D721Med (cell line): ENCODE data around the gene SAPCD1.

Source experiments
- DNase-seq: peaks from one replicate; pipeline ENCODE4 v3.0.0; 2011; ENCODE audit warnings: low spot score; ENCODE audit not compliant: insufficient read length
- FAIRE-seq: peaks from 2 replicates; lab custom pipeline; 2011; peaks lifted over from hg19 to GRCh38; lab: Jason Lieb, UNC
- TF ChIP-seq, protein P1 (sequence below): IDR thresholded peaks from 2 replicates; pipeline ENCODE4 v1.5.1; 2012; ENCODE audit warnings: mild to moderate bottlenecking, control low read depth; ENCODE audit not compliant: insufficient read depth; ENCODE audit errors: missing control alignments

SAPCD1 gene

DNA sequence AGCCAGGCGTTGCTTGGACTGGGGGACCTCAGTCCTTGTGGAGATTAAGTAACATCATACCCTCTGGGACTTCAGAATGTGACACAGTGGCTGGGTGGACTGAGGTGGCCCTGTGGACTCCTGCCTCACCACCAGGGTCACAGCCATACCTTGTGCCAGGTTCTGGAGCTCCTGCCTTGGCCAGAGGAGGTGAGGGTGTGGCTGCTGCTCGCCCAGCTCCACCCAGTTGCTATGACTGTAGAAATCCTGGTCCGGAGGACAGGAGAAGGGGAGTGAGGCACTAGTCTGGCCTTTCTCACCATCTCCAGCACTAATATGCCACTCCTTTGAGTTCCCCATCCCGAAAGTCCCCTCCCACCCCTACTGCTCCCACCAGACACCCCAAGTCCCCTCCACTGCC lies 12.7 kb downstream of the SAPCD1 start:
- no peak for FAIRE-seq
- TF ChIP-seq, protein P1, sequence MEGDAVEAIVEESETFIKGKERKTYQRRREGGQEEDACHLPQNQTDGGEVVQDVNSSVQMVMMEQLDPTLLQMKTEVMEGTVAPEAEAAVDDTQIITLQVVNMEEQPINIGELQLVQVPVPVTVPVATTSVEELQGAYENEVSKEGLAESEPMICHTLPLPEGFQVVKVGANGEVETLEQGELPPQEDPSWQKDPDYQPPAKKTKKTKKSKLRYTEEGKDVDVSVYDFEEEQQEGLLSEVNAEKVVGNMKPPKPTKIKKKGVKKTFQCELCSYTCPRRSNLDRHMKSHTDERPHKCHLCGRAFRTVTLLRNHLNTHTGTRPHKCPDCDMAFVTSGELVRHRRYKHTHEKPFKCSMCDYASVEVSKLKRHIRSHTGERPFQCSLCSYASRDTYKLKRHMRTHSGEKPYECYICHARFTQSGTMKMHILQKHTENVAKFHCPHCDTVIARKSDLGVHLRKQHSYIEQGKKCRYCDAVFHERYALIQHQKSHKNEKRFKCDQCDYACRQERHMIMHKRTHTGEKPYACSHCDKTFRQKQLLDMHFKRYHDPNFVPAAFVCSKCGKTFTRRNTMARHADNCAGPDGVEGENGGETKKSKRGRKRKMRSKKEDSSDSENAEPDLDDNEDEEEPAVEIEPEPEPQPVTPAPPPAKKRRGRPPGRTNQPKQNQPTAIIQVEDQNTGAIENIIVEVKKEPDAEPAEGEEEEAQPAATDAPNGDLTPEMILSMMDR = no peak
- DNase-seq = no peak

DNA sequence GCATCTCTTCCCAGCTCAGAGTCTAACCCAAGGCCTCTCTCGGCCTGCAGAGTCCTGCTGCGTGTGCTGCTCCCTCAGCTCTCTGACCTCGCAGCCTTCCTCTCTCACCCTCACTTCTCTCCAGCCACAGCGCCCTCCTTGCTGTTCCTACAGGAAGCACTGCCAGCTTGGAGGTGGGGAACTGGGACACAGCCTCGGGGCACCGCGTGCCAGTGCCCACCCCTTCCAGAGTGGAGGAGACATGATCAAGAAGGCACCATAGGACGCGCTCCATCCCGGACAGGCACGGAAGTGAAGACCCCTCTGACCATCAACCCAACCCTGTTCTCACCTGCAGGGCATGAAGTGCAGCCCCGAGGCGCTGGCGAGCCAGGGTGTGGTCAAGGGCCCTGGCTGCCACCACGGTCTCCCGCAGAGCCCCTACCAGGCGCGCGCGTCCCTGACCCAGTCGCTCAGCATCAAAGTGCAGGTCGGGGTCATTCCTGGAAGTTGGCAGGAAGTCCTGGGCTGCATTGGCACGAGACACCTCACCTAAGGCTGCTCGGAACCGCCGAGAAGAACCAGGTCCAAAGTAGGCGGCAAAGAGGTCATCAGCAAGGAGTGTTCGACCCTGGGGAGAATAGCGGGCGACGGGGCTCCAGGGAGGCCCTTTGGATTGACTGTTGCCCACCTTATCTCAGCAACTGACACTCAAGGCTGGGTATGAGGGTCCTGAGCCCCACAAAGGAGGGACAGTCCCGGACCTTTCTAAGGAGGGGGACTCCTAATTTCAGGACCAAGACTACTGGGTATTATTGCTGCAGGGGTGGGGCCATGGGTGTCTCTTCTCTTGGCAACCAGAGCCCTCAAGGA lies 13.4 kb downstream of the SAPCD1 start:
- FAIRE-seq (no peak), DNase-seq (no peak)
- TF ChIP-seq, protein P1 = no peak

DNA sequence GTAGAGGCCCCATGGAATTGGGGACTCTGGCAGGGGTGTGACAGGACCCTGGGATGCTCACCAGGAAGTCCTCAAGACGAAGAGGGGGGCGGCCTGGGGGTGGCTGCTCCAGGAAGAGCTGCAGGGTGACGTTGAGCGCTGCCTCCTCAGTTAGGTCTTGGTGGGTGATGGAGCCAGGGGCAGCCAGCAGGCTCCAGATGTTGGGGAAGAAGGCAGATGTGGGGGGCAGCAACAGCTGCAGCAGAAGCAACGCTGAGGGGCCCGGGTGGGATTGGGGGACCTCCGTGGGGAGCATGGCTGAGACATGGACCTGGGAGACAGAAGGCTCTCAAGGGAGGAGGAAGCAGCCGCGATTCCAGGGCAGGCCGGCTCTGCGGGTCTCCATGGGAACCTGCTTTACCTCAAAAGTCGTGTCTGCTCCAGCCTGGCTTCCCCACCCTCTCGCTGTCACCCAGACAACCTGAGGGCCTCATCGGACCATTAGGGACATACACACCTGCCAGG lies 14.1 kb downstream of the SAPCD1 start:
- DNase-seq = no peak
- TF ChIP-seq, protein P1 = no peak
- no peak for FAIRE-seq

DNA sequence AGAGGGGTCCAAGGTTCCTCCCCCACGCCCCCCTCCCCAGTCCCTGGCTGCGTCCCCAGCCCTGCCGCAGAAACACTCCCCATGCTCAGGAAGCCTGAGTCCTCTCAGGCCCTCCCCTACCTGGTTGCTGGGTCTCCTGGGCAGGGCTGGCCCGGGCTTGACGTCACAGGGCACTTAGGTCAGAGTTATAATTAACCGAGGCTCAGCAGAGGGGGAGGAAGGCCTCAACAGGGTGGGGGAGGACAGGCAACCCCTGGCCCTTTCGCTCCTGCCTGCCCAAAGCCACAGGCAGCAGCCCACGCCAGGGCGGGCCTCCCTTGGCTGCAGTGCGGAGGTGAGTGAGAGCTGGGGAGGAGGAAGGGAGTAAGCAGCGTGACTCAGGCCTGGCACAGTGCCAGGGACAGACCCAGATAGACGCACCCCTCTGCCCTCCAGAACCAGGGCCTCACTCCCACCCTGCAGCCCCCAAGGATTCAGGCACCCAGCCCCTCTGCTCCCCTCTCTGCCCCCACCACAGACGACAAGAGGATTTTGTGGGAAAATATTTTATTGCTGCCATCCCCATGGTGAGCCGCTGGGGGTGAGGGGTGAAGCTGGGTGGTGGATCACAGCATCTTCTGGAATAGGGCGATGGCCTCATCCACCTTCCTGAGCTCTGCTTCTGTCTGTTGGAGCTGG lies 14.7 kb downstream of the SAPCD1 start, which contains the start of gene VWA7:
Gene VWA7, minus strand, starts transcription at position 340 of the 678 bp plus-strand sequence. CDS start 549 bp downstream, outside the sequence.
- FAIRE-seq (no peak), DNase-seq (no peak)

DNA sequence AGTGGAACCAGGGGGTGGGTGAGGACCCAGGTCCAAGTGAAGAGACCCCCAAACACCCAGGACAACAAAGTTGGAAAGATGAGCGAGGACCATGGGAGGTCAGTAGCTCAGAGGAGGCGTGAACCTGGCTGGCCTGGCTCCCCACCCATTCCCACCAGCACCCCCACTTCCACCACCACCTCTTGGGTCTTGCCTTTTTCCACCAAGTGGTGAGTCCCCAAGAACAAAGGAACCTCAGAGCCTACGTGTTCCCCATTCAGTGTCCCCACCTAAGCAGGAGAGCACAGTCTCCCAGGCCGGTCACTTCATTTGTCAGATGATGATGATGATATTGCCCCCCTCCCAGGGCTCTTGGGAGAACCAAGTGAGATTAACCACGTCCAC lies 15.2 kb downstream of the SAPCD1 start:
- DNase-seq (no peak), FAIRE-seq (no peak)
- TF ChIP-seq, protein P1 = no peak

More for the DNA sequence above, 14.7 kb downstream of the SAPCD1 start, which contains the start of gene VWA7:
- TF ChIP-seq, protein P1 = no peak

DNA sequence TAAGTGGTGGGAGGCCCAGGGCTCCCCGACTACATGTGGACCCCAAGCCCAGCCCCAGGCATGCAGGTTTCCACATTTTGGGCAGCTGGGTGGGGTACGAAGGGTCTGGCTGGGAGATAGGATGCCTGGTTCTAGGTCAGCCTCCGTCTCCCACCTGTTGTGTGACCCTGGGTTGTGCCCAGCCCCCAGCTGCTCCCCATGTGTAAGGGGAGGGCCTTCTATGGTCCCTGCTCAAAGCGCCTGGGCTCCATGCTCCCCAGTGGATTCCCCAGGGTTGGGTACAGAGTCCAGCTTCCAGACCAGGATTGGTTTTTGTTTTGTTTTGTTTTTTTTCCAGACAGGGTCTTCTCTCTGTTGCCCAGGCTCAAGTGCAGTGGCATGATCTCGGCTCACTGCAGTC lies 15.7 kb downstream of the SAPCD1 start:
- FAIRE-seq (no peak), DNase-seq (no peak)
- TF ChIP-seq, protein P1 = no peak
